LNCaP clone FGC (cell line): ENCODE measurements around the gene MGRN1.

ENCODE experiments used
- DNase-seq: peaks from one replicate; pipeline ENCODE4 v3.0.0-alpha.2; 2011; ENCODE audit warnings: low read depth
- H3K4me3 ChIP-seq: 2 replicates; pipeline ENCODE4 v1.5.1; 2011; ENCODE audit warnings: mild to moderate bottlenecking, low read depth, low read length, control low read depth
- TF ChIP-seq, protein P1 (sequence below): IDR thresholded peaks from 2 replicates; pipeline ENCODE4 v1.5.1; 2012; ENCODE audit warnings: mild to moderate bottlenecking; ENCODE audit not compliant: control insufficient read depth, insufficient read depth; ENCODE audit errors: extremely low read depth

Gene MGRN1

DNA sequence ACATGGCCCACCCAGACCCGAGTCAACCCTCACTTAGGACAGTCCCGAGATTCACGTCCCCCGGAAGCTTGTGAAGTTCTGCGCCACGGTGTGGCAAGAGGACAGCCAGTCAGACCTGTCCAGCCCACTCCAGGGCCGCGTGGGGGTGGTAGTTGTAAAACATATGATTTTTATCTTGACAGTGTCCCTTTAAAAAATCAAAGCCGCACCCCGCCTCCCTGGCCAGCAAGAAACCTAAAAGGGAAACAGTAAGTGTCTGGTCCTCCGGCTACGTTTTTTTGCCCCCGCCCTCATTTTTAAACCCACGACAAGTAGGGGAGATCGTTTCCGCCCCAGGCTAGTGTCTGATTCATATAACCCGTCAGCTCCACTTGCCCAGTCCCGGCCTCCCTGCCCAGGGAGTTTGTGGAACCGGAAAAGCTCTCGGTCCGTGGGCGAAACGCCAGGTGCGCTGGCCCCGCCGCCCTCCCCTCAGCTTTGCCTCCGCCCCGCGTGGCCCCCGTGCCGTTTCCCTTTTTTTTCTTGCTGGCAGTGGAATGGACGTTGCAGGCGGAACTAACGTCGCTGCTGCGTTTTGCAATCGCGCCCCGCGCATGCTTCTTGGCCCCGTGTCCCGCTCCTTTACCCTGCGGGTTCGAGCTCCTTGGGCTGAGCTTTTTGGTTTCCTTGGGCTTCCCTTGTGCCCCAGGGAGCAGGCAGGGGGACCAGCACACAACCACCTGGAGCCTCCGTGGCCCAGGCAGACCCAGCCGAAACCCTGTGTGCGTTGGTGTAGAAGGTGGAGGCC lies 55.4 kb downstream of the MGRN1 start:
- peak; percentile 77 for DNase-seq
- peak overlapping the region; percentile 75 for H3K4me3 ChIP-seq
- TF ChIP-seq, protein P1, sequence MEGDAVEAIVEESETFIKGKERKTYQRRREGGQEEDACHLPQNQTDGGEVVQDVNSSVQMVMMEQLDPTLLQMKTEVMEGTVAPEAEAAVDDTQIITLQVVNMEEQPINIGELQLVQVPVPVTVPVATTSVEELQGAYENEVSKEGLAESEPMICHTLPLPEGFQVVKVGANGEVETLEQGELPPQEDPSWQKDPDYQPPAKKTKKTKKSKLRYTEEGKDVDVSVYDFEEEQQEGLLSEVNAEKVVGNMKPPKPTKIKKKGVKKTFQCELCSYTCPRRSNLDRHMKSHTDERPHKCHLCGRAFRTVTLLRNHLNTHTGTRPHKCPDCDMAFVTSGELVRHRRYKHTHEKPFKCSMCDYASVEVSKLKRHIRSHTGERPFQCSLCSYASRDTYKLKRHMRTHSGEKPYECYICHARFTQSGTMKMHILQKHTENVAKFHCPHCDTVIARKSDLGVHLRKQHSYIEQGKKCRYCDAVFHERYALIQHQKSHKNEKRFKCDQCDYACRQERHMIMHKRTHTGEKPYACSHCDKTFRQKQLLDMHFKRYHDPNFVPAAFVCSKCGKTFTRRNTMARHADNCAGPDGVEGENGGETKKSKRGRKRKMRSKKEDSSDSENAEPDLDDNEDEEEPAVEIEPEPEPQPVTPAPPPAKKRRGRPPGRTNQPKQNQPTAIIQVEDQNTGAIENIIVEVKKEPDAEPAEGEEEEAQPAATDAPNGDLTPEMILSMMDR, result peak; percentile 26

GRCh38 chr16:4680673-4681470 lies 56.2 kb downstream of the MGRN1 start:
- peak overlapping the region; percentile 75 for H3K4me3 ChIP-seq
- DNase-seq, result no peak
- TF ChIP-seq, protein P1, result no peak

DNA sequence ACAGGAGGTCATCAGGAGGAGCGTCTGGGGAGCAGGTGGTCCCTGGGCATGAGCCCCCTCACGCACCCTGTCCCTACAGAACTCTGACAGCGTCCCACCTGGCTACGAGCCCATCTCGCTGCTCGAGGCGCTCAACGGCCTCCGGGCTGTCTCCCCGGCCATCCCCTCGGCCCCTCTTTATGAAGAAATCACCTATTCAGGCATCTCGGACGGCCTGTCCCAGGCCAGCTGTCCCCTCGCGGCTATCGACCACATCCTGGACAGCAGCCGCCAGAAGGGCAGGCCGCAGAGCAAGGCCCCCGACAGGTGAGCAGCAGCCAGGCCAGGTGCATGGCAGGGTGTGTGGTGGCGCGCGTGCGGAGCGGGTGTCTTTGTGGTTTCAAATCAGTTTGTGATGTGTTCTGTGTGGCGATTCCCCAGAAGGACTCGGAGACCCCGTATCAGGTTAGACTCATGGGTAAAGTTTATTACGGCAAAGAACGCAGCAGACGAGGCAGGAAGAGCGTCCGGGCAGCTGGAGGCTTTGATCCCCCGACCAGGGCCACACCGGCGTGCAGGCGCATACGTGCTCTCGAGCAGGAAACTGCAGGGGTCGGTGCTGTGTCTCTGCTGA lies 57.0 kb downstream of the MGRN1 start:
- TF ChIP-seq, protein P1, result no peak
- no peak for DNase-seq
- peak overlapping the region; percentile 75 for H3K4me3 ChIP-seq

- no peak for DNase-seq
- TF ChIP-seq, protein P1, result no peak
- no peak overlapping the region for H3K4me3 ChIP-seq
Observed at GRCh38 chr16:4682084-4682591, 57.5 kb downstream of the MGRN1 start.

GRCh38 chr16:4682616-4683254 lies 58.1 kb downstream of the MGRN1 start:
- H3K4me3 ChIP-seq, result no peak overlapping the region
- TF ChIP-seq, protein P1, result peak; percentile 12; the same call in 1 of the 2 replicates
- no peak for DNase-seq

DNA sequence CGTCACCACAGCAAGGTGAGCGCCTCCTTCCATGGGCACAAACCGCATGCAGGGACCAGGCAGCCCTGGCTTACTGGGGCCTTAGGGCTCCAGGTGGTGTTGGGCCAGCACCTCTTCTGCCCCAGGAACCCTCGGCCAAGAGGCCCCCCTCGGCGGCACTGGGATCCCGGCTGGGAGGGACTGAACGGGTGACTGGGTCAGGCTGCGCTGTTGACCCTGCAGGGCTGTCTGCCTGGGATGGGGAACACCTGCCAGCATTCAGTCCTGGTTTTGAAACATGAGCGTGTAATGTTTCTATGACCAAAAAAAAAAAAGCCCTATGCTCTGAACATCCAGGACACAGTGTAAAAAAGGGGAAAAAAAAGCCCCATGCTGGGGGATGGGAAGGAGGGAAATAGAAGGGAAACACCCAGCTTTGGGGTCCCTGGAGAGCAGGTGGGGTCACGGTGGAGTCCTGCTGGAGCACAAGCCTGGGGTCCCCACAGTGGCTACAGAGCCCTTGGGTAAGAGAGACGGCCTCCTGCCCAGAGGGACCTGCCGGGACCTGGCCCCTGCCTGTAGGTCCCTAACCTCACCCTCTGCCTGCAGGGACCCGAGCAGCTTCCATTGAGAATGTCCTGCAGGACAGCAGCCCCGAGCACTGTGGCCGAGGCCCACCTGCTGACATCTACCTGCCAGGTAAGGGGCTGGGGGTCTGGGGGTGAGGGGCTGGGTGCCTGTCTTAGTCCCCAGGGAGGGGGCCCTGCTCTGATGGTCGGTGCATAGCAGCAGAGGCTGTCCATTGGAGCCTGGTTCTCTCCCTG lies 58.8 kb downstream of the MGRN1 start:
- no peak for DNase-seq
- no peak overlapping the region for H3K4me3 ChIP-seq
- TF ChIP-seq, protein P1, result no peak
